HepG2 (cell line): ENCODE data around the gene GLB1L. TPM values are rescaled to one million over a fixed set of nuclear protein-coding genes. Genes with fewer than 3 reads are reported as not detected.

Source experiments
- EED ChIP-seq: sonication (generic); formaldehyde crosslinking; IDR thresholded peaks from 2 replicates; pipeline ENCODE4 v1.5.0; 2020; ENCODE audit warnings: mild to moderate bottlenecking, missing genetic modification reagents
- FOXC1 ChIP-seq: sonication (generic); formaldehyde crosslinking; IDR thresholded peaks from 2 replicates; pipeline ENCODE4 v1.8.0; 2022; ENCODE audit warnings: mild to moderate bottlenecking, missing genetic modification reagents, borderline replicate concordance
- HCFC1 ChIP-seq: fragments of 150-350 bp; IDR thresholded peaks from 2 replicates; pipeline ENCODE4 v1.6.1; 2014; ENCODE audit warnings: low read depth, low read length
- MTA1 ChIP-seq: sonication (generic); formaldehyde crosslinking; IDR thresholded peaks from 2 replicates; pipeline ENCODE4 v1.4.0; 2020; ENCODE audit warnings: missing genetic modification reagents, mild to moderate bottlenecking, borderline replicate concordance
- NFE2L2 ChIP-seq: fragments of 150-350 bp; IDR thresholded peaks from 2 replicates; pipeline ENCODE4 v1.6.1; 2014; ENCODE audit warnings: low read length
- PAF1 ChIP-seq: IDR thresholded peaks from 2 replicates; pipeline ENCODE4 v1.6.1; 2016; ENCODE audit warnings: missing genetic modification reagents, missing compliant biosample characterization
- RORA ChIP-seq: sonication (generic); formaldehyde crosslinking; IDR thresholded peaks from 2 replicates; pipeline ENCODE4 v1.5.0; 2020; ENCODE audit warnings: mild to moderate bottlenecking, missing genetic modification reagents, moderate library complexity
- SALL1 ChIP-seq: sonication (generic); formaldehyde crosslinking; IDR thresholded peaks from 2 replicates; pipeline ENCODE4 v1.8.0; 2022; ENCODE audit warnings: mild to moderate bottlenecking, missing genetic modification reagents
- TBX3 ChIP-seq: fragments of 450-650 bp; IDR thresholded peaks from 2 replicates; pipeline ENCODE4 v1.6.1; 2017; ENCODE audit warnings: antibody characterized with exemption, mild to moderate bottlenecking, inconsistent platforms, borderline replicate concordance
- TEAD2 ChIP-seq: sonication (generic); formaldehyde crosslinking; IDR thresholded peaks from 2 replicates; pipeline ENCODE4 v1.9.0; 2021; ENCODE audit warnings: missing genetic modification reagents
- ZFAT ChIP-seq: sonication (generic); formaldehyde crosslinking; conservative IDR thresholded peaks from 2 replicates; pipeline ENCODE4 v1.8.1; 2023; ENCODE audit warnings: missing genetic modification reagents, inconsistent platforms
- ZNF180 ChIP-seq: sonication (generic); formaldehyde crosslinking; IDR thresholded peaks from 2 replicates; pipeline ENCODE4 v1.4.0; 2020; ENCODE audit warnings: low read depth, missing genetic modification reagents, borderline replicate concordance
- ZNF207 ChIP-seq: fragments of 450-650 bp; IDR thresholded peaks from 2 replicates; pipeline ENCODE4 v1.6.1; 2016; ENCODE audit warnings: antibody characterized with exemption, borderline replicate concordance
- ZNF230 ChIP-seq: sonication (generic); formaldehyde crosslinking; IDR thresholded peaks from 2 replicates; pipeline ENCODE4 v1.4.0; 2020; ENCODE audit warnings: mild to moderate bottlenecking, missing genetic modification reagents
- ZNF30 ChIP-seq: sonication (generic); formaldehyde crosslinking; IDR thresholded peaks from 2 replicates; pipeline ENCODE4 v1.5.0; 2020; ENCODE audit warnings: mild to moderate bottlenecking, missing genetic modification reagents
- ZNF431 ChIP-seq: sonication (generic); formaldehyde crosslinking; IDR thresholded peaks from 2 replicates; pipeline ENCODE4 v1.9.0; 2022; ENCODE audit warnings: missing genetic modification reagents, low read depth, mild to moderate bottlenecking, borderline replicate concordance
- ZNF644 ChIP-seq: IDR thresholded peaks from 2 replicates; pipeline ENCODE4 v1.6.1; 2016; ENCODE audit warnings: low read depth
- ZNF737 ChIP-seq: sonication (generic); formaldehyde crosslinking; IDR thresholded peaks from 2 replicates; pipeline ENCODE4 v1.5.0; 2020; ENCODE audit warnings: missing genetic modification reagents, mild to moderate bottlenecking, borderline replicate concordance
- ZNF776 ChIP-seq: sonication (generic); formaldehyde crosslinking; IDR thresholded peaks from 2 replicates; pipeline ENCODE4 v1.4.0; 2020; ENCODE audit warnings: mild to moderate bottlenecking, missing genetic modification reagents
- ZNF850 ChIP-seq: sonication (generic); formaldehyde crosslinking; conservative IDR thresholded peaks from 2 replicates; pipeline ENCODE4 v1.9.0; 2021; ENCODE audit warnings: mild to moderate bottlenecking, missing genetic modification reagents
- polyA plus RNA-seq, 8 experiments: library from polyadenylated mRNA; depleted of rRNA in 3 of 8; stranded (reverse) in 7 of 8; unstranded in 1 of 8; fragments of >200 nt; fragmentation: Illumina TruSeq in 4 of 8; extraction: Trizol in 4 of 8; gene quantifications; 2 replicates each; pipeline versions ENCODE4 v1.2.1 to v1.2.3, GENCODE V29; 2011 to 2016; ENCODE audit warnings: low read depth in 4 of 8, missing spikeins in 1 of 8, mixed read lengths in 1 of 8; ENCODE audit not compliant: insufficient read depth in 1 of 8
- total RNA-seq, 5 experiments: library from RNA; depleted of rRNA; stranded (reverse); fragments of >200 nt; fragmentation: Illumina TruSeq; extraction: Trizol; gene quantifications; 2 replicates each; pipeline ENCODE4 v1.2.3, GENCODE V29; 2016; ENCODE audit warnings: low read depth in 1 of 5
- TF ChIP-seq, protein P1 (sequence below): sonication (generic); formaldehyde crosslinking; IDR thresholded peaks from 2 replicates; pipeline ENCODE4 v1.4.0; 2020; ENCODE audit warnings: mild to moderate bottlenecking, low read depth, missing genetic modification reagents
- TF ChIP-seq, protein P2 (sequence below): sonication (generic); formaldehyde crosslinking; IDR thresholded peaks from 2 replicates; pipeline ENCODE4 v1.4.0; 2020; ENCODE audit warnings: low read depth, mild to moderate bottlenecking, missing genetic modification reagents
- TF ChIP-seq, protein P3 (sequence below): sonication (generic); formaldehyde crosslinking; IDR thresholded peaks from 2 replicates; pipeline ENCODE4 v1.5.0; 2020; ENCODE audit warnings: mild to moderate bottlenecking, missing genetic modification reagents
- TF ChIP-seq, protein P4 (sequence below): sonication (generic); formaldehyde crosslinking; IDR thresholded peaks from 2 replicates; pipeline ENCODE4 v1.8.0; 2022; ENCODE audit warnings: missing genetic modification reagents, mild to moderate bottlenecking, inconsistent platforms, borderline replicate concordance
- TF ChIP-seq, protein P5 (sequence below): sonication (generic); formaldehyde crosslinking; IDR thresholded peaks from 2 replicates; pipeline ENCODE4 v1.5.0; 2020; ENCODE audit warnings: missing genetic modification reagents, mild to moderate bottlenecking, borderline replicate concordance

The GLB1L gene
- total and polyA plus RNA-seq, 2 of the 13 experiments (the other 11 are each of a cell fraction or from before 2014, with no cell fraction given): 6.8 to 7.3 TPM

DNA sequence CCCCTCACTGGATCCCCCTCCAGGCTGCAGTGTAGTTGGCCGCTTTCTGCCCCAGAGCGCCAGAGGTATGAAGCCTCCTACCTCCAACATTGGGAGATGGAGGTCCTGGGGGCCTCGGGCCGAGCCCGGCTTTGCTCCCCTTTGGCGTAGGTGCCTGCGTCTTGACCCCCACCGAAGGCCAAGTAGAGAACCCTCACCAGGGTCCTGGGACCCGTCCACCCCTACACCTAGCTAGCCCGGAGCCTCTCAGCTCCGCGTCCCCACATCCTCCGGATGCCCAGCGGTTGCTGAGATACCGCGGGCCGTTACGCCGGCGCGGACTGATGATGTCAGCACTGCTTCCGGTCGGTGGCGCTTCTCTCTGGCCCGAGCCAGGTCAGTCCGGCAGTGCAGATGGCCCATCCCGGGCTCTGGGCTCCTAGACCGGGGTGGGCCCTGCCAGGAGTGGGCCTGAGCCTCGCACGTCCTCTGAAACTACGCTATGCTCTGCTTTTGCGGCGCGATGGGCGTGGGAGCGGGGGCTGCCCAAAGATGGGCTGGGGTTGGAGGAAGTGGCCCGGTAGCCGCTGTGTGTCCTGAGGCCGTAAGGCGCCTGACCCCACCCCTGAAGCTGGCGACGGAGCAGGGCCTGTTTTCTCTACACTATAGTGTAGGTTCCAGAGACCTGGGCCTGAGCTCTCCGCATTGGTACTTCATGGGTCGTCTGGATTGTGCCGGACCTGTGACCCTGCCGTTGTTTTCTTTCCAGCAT, at the start of gene GLB1L, which contains the start of gene STK16 (continued):
- TF ChIP-seq ZNF431 (CRISPR knock-in tag): peak; percentile 59; the same call in 1 of the 2 replicates
- TF ChIP-seq PAF1 (CRISPR knock-in tag): no peak
- TF ChIP-seq, protein P1, sequence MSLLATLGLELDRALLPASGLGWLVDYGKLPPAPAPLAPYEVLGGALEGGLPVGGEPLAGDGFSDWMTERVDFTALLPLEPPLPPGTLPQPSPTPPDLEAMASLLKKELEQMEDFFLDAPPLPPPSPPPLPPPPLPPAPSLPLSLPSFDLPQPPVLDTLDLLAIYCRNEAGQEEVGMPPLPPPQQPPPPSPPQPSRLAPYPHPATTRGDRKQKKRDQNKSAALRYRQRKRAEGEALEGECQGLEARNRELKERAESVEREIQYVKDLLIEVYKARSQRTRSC (CRISPR knock-in tag): no peak
- no peak for TF ChIP-seq ZNF30 (CRISPR knock-in tag)
- no peak for TF ChIP-seq ZFAT (CRISPR knock-in tag)
- TF ChIP-seq ZNF230: peak; percentile 93
- TF ChIP-seq ZNF180 (CRISPR knock-in tag): 0 out of 2 replicates have a peak, but pooled peaks have one; percentile 16
- TF ChIP-seq ZNF644 (CRISPR knock-in tag): no peak
- TF ChIP-seq ZNF776 (CRISPR knock-in tag): no peak
- TF ChIP-seq, protein P2, sequence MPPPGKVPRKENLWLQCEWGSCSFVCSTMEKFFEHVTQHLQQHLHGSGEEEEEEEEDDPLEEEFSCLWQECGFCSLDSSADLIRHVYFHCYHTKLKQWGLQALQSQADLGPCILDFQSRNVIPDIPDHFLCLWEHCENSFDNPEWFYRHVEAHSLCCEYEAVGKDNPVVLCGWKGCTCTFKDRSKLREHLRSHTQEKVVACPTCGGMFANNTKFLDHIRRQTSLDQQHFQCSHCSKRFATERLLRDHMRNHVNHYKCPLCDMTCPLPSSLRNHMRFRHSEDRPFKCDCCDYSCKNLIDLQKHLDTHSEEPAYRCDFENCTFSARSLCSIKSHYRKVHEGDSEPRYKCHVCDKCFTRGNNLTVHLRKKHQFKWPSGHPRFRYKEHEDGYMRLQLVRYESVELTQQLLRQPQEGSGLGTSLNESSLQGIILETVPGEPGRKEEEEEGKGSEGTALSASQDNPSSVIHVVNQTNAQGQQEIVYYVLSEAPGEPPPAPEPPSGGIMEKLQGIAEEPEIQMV: peak; percentile 92
- TF ChIP-seq, protein P3, sequence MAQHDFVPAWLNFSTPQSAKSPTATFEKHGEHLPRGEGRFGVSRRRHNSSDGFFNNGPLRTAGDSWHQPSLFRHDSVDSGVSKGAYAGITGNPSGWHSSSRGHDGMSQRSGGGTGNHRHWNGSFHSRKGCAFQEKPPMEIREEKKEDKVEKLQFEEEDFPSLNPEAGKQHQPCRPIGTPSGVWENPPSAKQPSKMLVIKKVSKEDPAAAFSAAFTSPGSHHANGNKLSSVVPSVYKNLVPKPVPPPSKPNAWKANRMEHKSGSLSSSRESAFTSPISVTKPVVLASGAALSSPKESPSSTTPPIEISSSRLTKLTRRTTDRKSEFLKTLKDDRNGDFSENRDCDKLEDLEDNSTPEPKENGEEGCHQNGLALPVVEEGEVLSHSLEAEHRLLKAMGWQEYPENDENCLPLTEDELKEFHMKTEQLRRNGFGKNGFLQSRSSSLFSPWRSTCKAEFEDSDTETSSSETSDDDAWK (CRISPR knock-in tag): no peak
- TF ChIP-seq, protein P4, sequence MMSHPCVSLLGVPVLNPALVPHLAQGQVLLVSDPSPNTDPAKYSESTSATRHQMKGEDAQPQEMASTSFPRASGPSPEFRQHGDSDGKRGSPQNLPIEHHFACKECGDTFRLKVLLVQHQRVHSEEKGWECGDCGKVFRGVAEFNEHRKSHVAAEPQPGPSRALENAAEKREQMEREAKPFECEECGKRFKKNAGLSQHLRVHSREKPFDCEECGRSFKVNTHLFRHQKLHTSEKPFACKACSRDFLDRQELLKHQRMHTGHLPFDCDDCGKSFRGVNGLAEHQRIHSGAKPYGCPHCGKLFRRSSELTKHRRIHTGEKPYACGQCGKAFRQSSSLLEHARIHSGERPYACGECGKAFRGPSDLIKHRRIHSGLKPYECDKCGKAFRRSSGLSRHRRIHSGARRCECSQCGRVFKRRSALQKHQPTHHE (CRISPR knock-in tag): peak; percentile 86
- TF ChIP-seq TBX3: no peak
- peak; percentile 94; the same call in 1 of the 2 replicates for TF ChIP-seq ZNF737 (CRISPR knock-in tag)
- peak; percentile 84; the same call in 1 of the 2 replicates for TF ChIP-seq MTA1 (CRISPR knock-in tag)
- TF ChIP-seq TEAD2 (CRISPR knock-in tag): no peak
- TF ChIP-seq FOXC1: peak; percentile 97
- peak; percentile 82 for TF ChIP-seq HCFC1
- peak; percentile 95 for TF ChIP-seq ZNF850
- peak; percentile 96 for TF ChIP-seq EED
- TF ChIP-seq NFE2L2: no peak
- no peak for TF ChIP-seq ZNF207
- TF ChIP-seq RORA (CRISPR knock-in tag): no peak
- TF ChIP-seq SALL1 (CRISPR knock-in tag): peak; percentile 86
- TF ChIP-seq, protein P5, sequence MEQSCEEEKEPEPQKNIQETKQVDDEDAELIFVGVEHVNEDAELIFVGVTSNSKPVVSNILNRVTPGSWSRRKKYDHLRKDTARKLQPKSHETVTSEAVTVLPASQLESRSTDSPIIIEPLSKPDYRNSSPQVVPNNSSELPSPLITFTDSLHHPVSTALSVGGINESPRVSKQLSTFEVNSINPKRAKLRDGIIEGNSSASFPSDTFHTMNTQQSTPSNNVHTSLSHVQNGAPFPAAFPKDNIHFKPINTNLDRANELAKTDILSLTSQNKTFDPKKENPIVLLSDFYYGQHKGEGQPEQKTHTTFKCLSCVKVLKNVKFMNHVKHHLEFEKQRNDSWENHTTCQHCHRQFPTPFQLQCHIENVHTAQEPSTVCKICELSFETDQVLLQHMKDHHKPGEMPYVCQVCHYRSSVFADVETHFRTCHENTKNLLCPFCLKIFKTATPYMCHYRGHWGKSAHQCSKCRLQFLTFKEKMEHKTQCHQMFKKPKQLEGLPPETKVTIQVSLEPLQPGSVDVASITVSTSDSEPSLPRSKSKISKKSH (CRISPR knock-in tag): peak; percentile 98
